HG03139 (cell line): Measurements from ENCODE around the gene LIPT2.
"Not testable (repeated sequence)": the region's sequence is repeated elsewhere in the genome, so short reads cannot be mapped to it uniquely, and the experiment has no call there.

Experiments
- ATAC-seq: cut with Tn5 transposase; IDR thresholded peaks from one replicate; pipeline ENCODE4 v1.9.1; 2021; ENCODE audit not compliant: unreplicated experiment

The LIPT2 gene

GRCh38 chr11:74492974-74493790 lies at the start of gene LIPT2:
Gene LIPT2 (minus strand): TSS chr11:74493724. CDS start chr11:74493703, 21 bp downstream.
- peak; percentile 96 for ATAC-seq

GRCh38 chr11:74541466-74541865 lies 47.9 kb upstream of the LIPT2 start:
- no peak for ATAC-seq

GRCh38 chr11:74540270-74540669 lies 46.7 kb upstream of the LIPT2 start:
- ATAC-seq, result no peak

- no peak for ATAC-seq
Observed at GRCh38 chr11:74538680-74539079, 45.2 kb upstream of the LIPT2 start.

- ATAC-seq, result no peak
Observed at GRCh38 chr11:74535371-74536160, 42.0 kb upstream of the LIPT2 start.

- ATAC-seq, result not testable (repeated sequence)
Observed at GRCh38 chr11:74534946-74535275, 41.4 kb upstream of the LIPT2 start.

- no peak for ATAC-seq
Observed at GRCh38 chr11:74534216-74534945, 40.9 kb upstream of the LIPT2 start.

- no peak for ATAC-seq
Observed at GRCh38 chr11:74533421-74533820, 39.9 kb upstream of the LIPT2 start.

- no peak for ATAC-seq
Observed at GRCh38 chr11:74532501-74533246, 39.1 kb upstream of the LIPT2 start.

- ATAC-seq, result no peak
Observed at GRCh38 chr11:74524978-74525377, 31.5 kb upstream of the LIPT2 start.

- ATAC-seq, result no peak
Observed at GRCh38 chr11:74524501-74524900, 31.0 kb upstream of the LIPT2 start.

GRCh38 chr11:74522776-74523175 lies 29.3 kb upstream of the LIPT2 start:
- no peak for ATAC-seq

GRCh38 chr11:74521666-74522252 lies 28.2 kb upstream of the LIPT2 start:
- no peak for ATAC-seq

- no peak for ATAC-seq
Observed at GRCh38 chr11:74520927-74521665, 27.6 kb upstream of the LIPT2 start.

GRCh38 chr11:74520316-74520715 lies 26.8 kb upstream of the LIPT2 start:
- ATAC-seq, result no peak

- ATAC-seq, result no peak
Observed at GRCh38 chr11:74519710-74520109, 26.2 kb upstream of the LIPT2 start.

- ATAC-seq, result not testable (repeated sequence)
Observed at GRCh38 chr11:74517592-74517991, 24.1 kb upstream of the LIPT2 start.

- no peak for ATAC-seq
Observed at GRCh38 chr11:74507582-74507981, 14.1 kb upstream of the LIPT2 start.

GRCh38 chr11:74506823-74507222 lies 13.3 kb upstream of the LIPT2 start:
- no peak for ATAC-seq

GRCh38 chr11:74505911-74506310 lies 12.4 kb upstream of the LIPT2 start:
- no peak for ATAC-seq
